Activated CD4-positive, alpha-beta T cell treated with anti-CD3 and anti-CD28 coated beads, Interleukin-2, amount 50 U/mL, for 16 hours (primary cell): Measurements from ENCODE around the gene TGFBRAP1.
"Not testable (repeated sequence)": the region's sequence is repeated elsewhere in the genome, so short reads cannot be mapped to it uniquely, and the experiment has no call there.

Experiments used
- DNase-seq: peaks from one replicate; pipeline ENCODE4 v3.0.0-alpha.2; 2020

The TGFBRAP1 gene

GRCh38 chr2:105269426-105269825 is 60.1 kb downstream of the TGFBRAP1 start:
- no peak for DNase-seq

GRCh38 chr2:105262651-105263091 is 66.9 kb downstream of the TGFBRAP1 start:
- no peak for DNase-seq

GRCh38 chr2:105261061-105261460 is 68.5 kb downstream of the TGFBRAP1 start:
- DNase-seq: no peak

- DNase-seq: no peak
Observed at GRCh38 chr2:105258835-105259350, 70.6 kb downstream of the TGFBRAP1 start.

GRCh38 chr2:105257981-105258380 is 71.6 kb downstream of the TGFBRAP1 start:
- DNase-seq: no peak

GRCh38 chr2:105256431-105257047 is 73.0 kb downstream of the TGFBRAP1 start:
- DNase-seq: no peak

- DNase-seq: no peak
Observed at GRCh38 chr2:105255979-105256378, 73.6 kb downstream of the TGFBRAP1 start.

- DNase-seq: no peak
Observed at GRCh38 chr2:105254531-105255210, 74.9 kb downstream of the TGFBRAP1 start.

- no peak for DNase-seq
Observed at GRCh38 chr2:105252271-105252670, 77.3 kb downstream of the TGFBRAP1 start.

- DNase-seq: not testable (repeated sequence)
Observed at GRCh38 chr2:105251016-105251648, 78.4 kb downstream of the TGFBRAP1 start.

GRCh38 chr2:105249891-105250290 is 79.6 kb downstream of the TGFBRAP1 start:
- DNase-seq: no peak

GRCh38 chr2:105249181-105249580 is 80.4 kb downstream of the TGFBRAP1 start:
- DNase-seq: no peak

- no peak for DNase-seq
Observed at GRCh38 chr2:105248316-105249070, 81.0 kb downstream of the TGFBRAP1 start.

- DNase-seq: no peak
Observed at GRCh38 chr2:105244451-105244850, 85.1 kb downstream of the TGFBRAP1 start.

GRCh38 chr2:105243961-105244360 is 85.6 kb downstream of the TGFBRAP1 start:
- DNase-seq: no peak

- DNase-seq: no peak
Observed at GRCh38 chr2:105242286-105242993, 87.1 kb downstream of the TGFBRAP1 start.

GRCh38 chr2:105241443-105241842 is 88.1 kb downstream of the TGFBRAP1 start, which contains the start of gene GPR45:
TSS of gene GPR45 (plus strand) at chr2:105241743. CDS start at chr2:105241859, 116 bp downstream.
- no peak for DNase-seq

- DNase-seq: no peak
Observed at GRCh38 chr2:105239924-105240323, 89.6 kb downstream of the TGFBRAP1 start.

GRCh38 chr2:105238664-105239240 is 90.8 kb downstream of the TGFBRAP1 start:
- DNase-seq: no peak

- DNase-seq: no peak
Observed at GRCh38 chr2:105237045-105237765, 92.3 kb downstream of the TGFBRAP1 start.

GRCh38 chr2:105236060-105236424 is 93.5 kb downstream of the TGFBRAP1 start:
- DNase-seq: no peak
